Immature natural killer cell (primary cell): Measurements from ENCODE around the gene SLCO4A1. TPM values are rescaled to one million over a fixed set of nuclear protein-coding genes. Genes with fewer than 3 reads are reported as not detected.
"Not testable (repeated sequence)": the region's sequence is repeated elsewhere in the genome, so short reads cannot be mapped to it uniquely, and the experiment has no call there.

ENCODE experiments used
- DNase-seq, 3 donors: peaks; one replicate each; pipeline ENCODE4 v3.0.0; 2022; ENCODE audit warnings: mixed read lengths in 1 of 3
- H3K27ac Mint-ChIP-seq, 6 donors: one replicate each; pipeline ENCODE4 v1.8.0; 2020; ENCODE audit warnings: mixed read lengths in 6 of 6, mild to moderate bottlenecking in 5 of 6, inconsistent platforms in 4 of 6, moderate library complexity in 3 of 6
- H3K27me3 Mint-ChIP-seq, 3 donors: one replicate each; pipeline ENCODE4 v1.8.0; 2020 to 2021; ENCODE audit warnings: low read depth in 3 of 3, mild to moderate bottlenecking in 3 of 3, mixed read lengths in 3 of 3, moderate library complexity in 3 of 3, inconsistent platforms in 1 of 3
- H3K36me3 Mint-ChIP-seq, 3 donors: one replicate each; pipeline ENCODE4 v1.8.0; 2020; ENCODE audit warnings: mixed read lengths in 3 of 3, inconsistent platforms in 2 of 3, mild to moderate bottlenecking in 2 of 3
- H3K4me1 Mint-ChIP-seq, 2 donors: one replicate each; pipeline ENCODE4 v1.8.0; 2020; ENCODE audit warnings: inconsistent platforms in 2 of 2, mild to moderate bottlenecking in 2 of 2, mixed read lengths in 2 of 2, moderate library complexity in 1 of 2
- H3K4me3 Mint-ChIP-seq, 5 donors: one replicate each; pipeline ENCODE4 v1.8.0; 2020; ENCODE audit warnings: mild to moderate bottlenecking in 5 of 5, mixed read lengths in 5 of 5, inconsistent platforms in 3 of 5, moderate library complexity in 3 of 5
- H3K9me3 Mint-ChIP-seq, 6 donors: one replicate each; pipeline ENCODE4 v1.8.0; 2020; ENCODE audit warnings: mild to moderate bottlenecking in 6 of 6, mixed read lengths in 6 of 6, inconsistent platforms in 4 of 6, moderate library complexity in 3 of 6
- polyA plus RNA-seq, 3 donors: library from polyadenylated mRNA; unstranded; fragments of 300-500 nt; fragmentation: Illumina TruSeq; gene quantifications; one replicate each; pipeline ENCODE4 v1.2.3, GENCODE V29; 2021

SLCO4A1 gene
- polyA plus RNA-seq, 3 donors from 2014 or later = 0.34 to 0.40 TPM; not detected in 1

- H3K9me3 Mint-ChIP-seq = no peaks in the 10 kb centered on the region
- peaks cover 0 to 2% (median 0%) of the 10 kb centered on the region in 3 donors for H3K27me3 Mint-ChIP-seq
- peak overlapping the region in 4 of 5 donors; percentile 63 to 71 (median 67) for H3K4me3 Mint-ChIP-seq
- DNase-seq = no peak
- H3K27ac Mint-ChIP-seq = peak overlapping the region; percentile 17 to 81 (median 65)
- peaks cover 31 to 37% of the 10 kb centered on the region in 2 donors for H3K4me1 Mint-ChIP-seq
- no peaks in the 10 kb centered on the region for H3K36me3 Mint-ChIP-seq
Measured at GRCh38 chr20:62622877-62623487, 19.3 kb upstream of the SLCO4A1 start.

- H3K9me3 Mint-ChIP-seq = no peaks in the 10 kb centered on the region
- no peaks in the 10 kb centered on the region for H3K36me3 Mint-ChIP-seq
- H3K27ac Mint-ChIP-seq = peak overlapping the region; percentile 17 to 81 (median 65)
- H3K4me1 Mint-ChIP-seq = peaks cover 23 to 30% of the 10 kb centered on the region in 2 donors
- DNase-seq = peak; percentile 64 to 69 (median 64)
- H3K4me3 Mint-ChIP-seq = peak overlapping the region; percentile 48 to 71 (median 63)
- no peaks in the 10 kb centered on the region for H3K27me3 Mint-ChIP-seq
Measured at GRCh38 chr20:62623488-62624324, 18.6 kb upstream of the SLCO4A1 start.

- Mint-ChIP-seq H3K27ac (no peak overlapping the region), H3K36me3 (no peaks in the 10 kb centered on the region), H3K9me3 (no peaks in the 10 kb centered on the region), H3K27me3 (no peaks in the 10 kb centered on the region), H3K4me3 (no peak overlapping the region), H3K4me1 (peaks cover 17 to 24% of the 10 kb centered on the region in 2 donors)
- DNase-seq = no peak
Measured at GRCh38 chr20:62624325-62624690, 18.0 kb upstream of the SLCO4A1 start.

GRCh38 chr20:62624719-62625453, 17.4 kb upstream of the SLCO4A1 start:
- Mint-ChIP-seq H3K4me1 (peaks cover 17 to 24% of the 10 kb centered on the region in 2 donors), H3K9me3 (no peaks in the 10 kb centered on the region), H3K4me3 (peak overlapping the region in 1 of 5 donors; percentile 33), H3K27me3 (no peaks in the 10 kb centered on the region), H3K27ac (peak overlapping the region in 2 of 6 donors; percentile 71 to 80), H3K36me3 (no peaks in the 10 kb centered on the region)
- no peak for DNase-seq

GRCh38 chr20:62625516-62625915, 16.8 kb upstream of the SLCO4A1 start:
- Mint-ChIP-seq H3K9me3 (no peaks in the 10 kb centered on the region), H3K27me3 (no peaks in the 10 kb centered on the region), H3K27ac (no peak overlapping the region), H3K36me3 (no peaks in the 10 kb centered on the region), H3K4me1 (peaks cover 17 to 24% of the 10 kb centered on the region in 2 donors), H3K4me3 (no peak overlapping the region)
- DNase-seq = no peak

- no peak for DNase-seq
- peak overlapping the region in 1 of 6 donors; percentile 61 for H3K27ac Mint-ChIP-seq
- peaks cover 17 to 24% of the 10 kb centered on the region in 2 donors for H3K4me1 Mint-ChIP-seq
- H3K27me3 Mint-ChIP-seq = no peaks in the 10 kb centered on the region
- peak overlapping the region in 1 of 5 donors; percentile 26 for H3K4me3 Mint-ChIP-seq
- no peaks in the 10 kb centered on the region for H3K36me3 Mint-ChIP-seq
- H3K9me3 Mint-ChIP-seq = no peaks in the 10 kb centered on the region
Measured at GRCh38 chr20:62625921-62626547, 16.3 kb upstream of the SLCO4A1 start.

GRCh38 chr20:62627425-62627824, 14.9 kb upstream of the SLCO4A1 start:
- H3K27ac Mint-ChIP-seq, DNase-seq, H3K4me3 Mint-ChIP-seq, H3K27me3 Mint-ChIP-seq, H3K9me3 Mint-ChIP-seq, H3K36me3 Mint-ChIP-seq: not testable (repeated sequence)
- peaks cover 17 to 24% of the 10 kb centered on the region in 2 donors for H3K4me1 Mint-ChIP-seq

- DNase-seq = peak in 1 of 3 donors; percentile 22
- Mint-ChIP-seq H3K4me3 (no peak overlapping the region), H3K9me3 (no peaks in the 10 kb centered on the region), H3K4me1 (peaks cover 16 to 22% of the 10 kb centered on the region in 2 donors), H3K36me3 (no peaks in the 10 kb centered on the region), H3K27me3 (peaks cover 0 to 4% (median 1%) of the 10 kb centered on the region in 3 donors), H3K27ac (peak overlapping the region in 3 of 6 donors; percentile 25 to 77 (median 59))
Measured at GRCh38 chr20:62627901-62628612, 14.2 kb upstream of the SLCO4A1 start.

GRCh38 chr20:62628691-62629090, 13.6 kb upstream of the SLCO4A1 start:
- peaks cover 0 to 4% (median 1%) of the 10 kb centered on the region in 3 donors for H3K27me3 Mint-ChIP-seq
- H3K27ac Mint-ChIP-seq = peak overlapping the region in 1 of 6 donors; percentile 77
- no peak overlapping the region for H3K4me3 Mint-ChIP-seq
- no peak for DNase-seq
- H3K9me3 Mint-ChIP-seq = no peaks in the 10 kb centered on the region
- no peaks in the 10 kb centered on the region for H3K36me3 Mint-ChIP-seq
- H3K4me1 Mint-ChIP-seq = peaks cover 9 to 15% of the 10 kb centered on the region in 2 donors

- no peak overlapping the region for H3K4me3 Mint-ChIP-seq
- H3K4me1 Mint-ChIP-seq = peaks cover under 1 to 8% of the 10 kb centered on the region in 2 donors
- DNase-seq = no peak
- no peaks in the 10 kb centered on the region for H3K9me3 Mint-ChIP-seq
- peak overlapping the region in 2 of 6 donors; percentile 64 to 69 for H3K27ac Mint-ChIP-seq
- H3K27me3 Mint-ChIP-seq = peaks cover 0 to 4% (median 1%) of the 10 kb centered on the region in 3 donors
- H3K36me3 Mint-ChIP-seq = no peaks in the 10 kb centered on the region
Measured at GRCh38 chr20:62629864-62630470, 12.3 kb upstream of the SLCO4A1 start.

- no peak for DNase-seq
- no peaks in the 10 kb centered on the region for H3K9me3 Mint-ChIP-seq
- H3K27me3 Mint-ChIP-seq = peaks cover 0 to 6% (median 4%) of the 10 kb centered on the region in 3 donors
- no peaks in the 10 kb centered on the region for H3K4me1 Mint-ChIP-seq
- no peak overlapping the region for H3K4me3 Mint-ChIP-seq
- H3K27ac Mint-ChIP-seq = no peak overlapping the region
- H3K36me3 Mint-ChIP-seq = no peaks in the 10 kb centered on the region
Measured at GRCh38 chr20:62631336-62632308, 10.7 kb upstream of the SLCO4A1 start.
